T-helper 22 cell (primary cell): ENCODE measurements around the gene PRG3.
"Not testable (repeated sequence)": the region's sequence is repeated elsewhere in the genome, so short reads cannot be mapped to it uniquely, and the experiment has no call there.

ENCODE experiments used
- DNase-seq: peaks from one replicate; pipeline ENCODE4 v3.0.0-alpha.2; 2020; ENCODE audit warnings: low read depth

The PRG3 gene

GRCh38 chr11:57407941-57408475, 27.1 kb upstream of the PRG3 start:
- no peak for DNase-seq

- DNase-seq = no peak
These were observed 26.3 kb upstream of the PRG3 start for GRCh38 chr11:57407010-57407920.

- no peak for DNase-seq
These were observed 25.5 kb upstream of the PRG3 start for GRCh38 chr11:57406337-57406904.

GRCh38 chr11:57405271-57405860, 24.4 kb upstream of the PRG3 start:
- DNase-seq = no peak

- DNase-seq = no peak
These were observed 22.8 kb upstream of the PRG3 start for GRCh38 chr11:57403802-57404147.

- not testable (repeated sequence) for DNase-seq
These were observed 22.3 kb upstream of the PRG3 start for GRCh38 chr11:57403003-57403801.

- no peak for DNase-seq
These were observed 21.4 kb upstream of the PRG3 start for GRCh38 chr11:57402188-57403002.

GRCh38 chr11:57399972-57400578, 19.1 kb upstream of the PRG3 start:
- DNase-seq = no peak

GRCh38 chr11:57399221-57399620, 18.3 kb upstream of the PRG3 start:
- DNase-seq = no peak

GRCh38 chr11:57397394-57397990, 16.5 kb upstream of the PRG3 start:
- DNase-seq = no peak

GRCh38 chr11:57396744-57397143, 15.8 kb upstream of the PRG3 start:
- no peak for DNase-seq

GRCh38 chr11:57395905-57396623, 15.1 kb upstream of the PRG3 start:
- DNase-seq = no peak

GRCh38 chr11:57394203-57394965, 13.4 kb upstream of the PRG3 start:
- DNase-seq = no peak

- DNase-seq = no peak
These were observed 11.8 kb upstream of the PRG3 start for GRCh38 chr11:57392763-57393105.

- no peak for DNase-seq
These were observed 11.3 kb upstream of the PRG3 start for GRCh38 chr11:57392066-57392762.

GRCh38 chr11:57391539-57391938, 10.6 kb upstream of the PRG3 start:
- DNase-seq = no peak

GRCh38 chr11:57391111-57391510, 10.2 kb upstream of the PRG3 start:
- no peak for DNase-seq

- DNase-seq = no peak
These were observed 9.6 kb upstream of the PRG3 start, which contains the start of gene PRG2 for GRCh38 chr11:57390535-57390934. Gene PRG2, minus strand, starts transcription at chr11:57390650. Its CDS starts 706 bp downstream, at chr11:57389944.
